RWPE2 (cell line): ENCODE data around the gene DNAI2.
A peak's percentile ranks its signal among the peaks of the same experiment; 100 is the strongest.

Source experiments
- ATAC-seq: fragments of 200-7000 bp; cut with Tn5 transposase; 3 replicates; pipeline ENCODE4 v1.9.1; 2021; ENCODE audit warnings: low read depth
- DNase-seq: peaks from one replicate; pipeline ENCODE4 v3.0.0-alpha.2; 2020; ENCODE audit warnings: low spot score
- H3K27ac ChIP-seq: fragments of 450-650 bp; 2 replicates; pipeline ENCODE4 v1.5.1; 2017; ENCODE audit warnings: mild to moderate bottlenecking; ENCODE audit not compliant: poor library complexity, severe bottlenecking
- H3K27me3 ChIP-seq: fragments of 250-450 bp; sonication (Bioruptor Pico); 2 replicates; pipeline ENCODE4 v1.5.1; 2021; ENCODE audit warnings: mild to moderate bottlenecking, moderate library complexity; ENCODE audit not compliant: insufficient read depth, poor library complexity, severe bottlenecking
- H3K36me3 ChIP-seq: fragments of 250-450 bp; sonication (Bioruptor Pico); 2 replicates; pipeline ENCODE4 v1.5.1; 2020; ENCODE audit warnings: low read depth, mild to moderate bottlenecking, moderate library complexity
- H3K4me1 ChIP-seq: fragments of 250-450 bp; sonication (Bioruptor Pico); 2 replicates; pipeline ENCODE4 v1.5.1; 2021; ENCODE audit warnings: mild to moderate bottlenecking, moderate library complexity; ENCODE audit not compliant: insufficient read depth, poor library complexity, severe bottlenecking
- H3K4me3 ChIP-seq: fragments of 250-450 bp; sonication (Bioruptor Pico); 2 replicates; pipeline ENCODE4 v1.5.1; 2021; ENCODE audit warnings: mild to moderate bottlenecking, moderate library complexity; ENCODE audit not compliant: severe bottlenecking
- H3K9me3 ChIP-seq: fragments of 250-450 bp; sonication (Bioruptor Pico); 2 replicates; pipeline ENCODE4 v1.5.1; 2021; ENCODE audit warnings: mild to moderate bottlenecking, moderate library complexity; ENCODE audit not compliant: severe bottlenecking
- CTCF ChIP-seq: fragments of 450-650 bp; IDR thresholded peaks from one replicate; pipeline ENCODE4 v1.5.1; 2017; ENCODE audit warnings: mild to moderate bottlenecking, moderate library complexity; ENCODE audit not compliant: poor library complexity, severe bottlenecking

The DNAI2 gene

GRCh38 chr17:74328487-74328886, 54.5 kb downstream of the DNAI2 start:
- DNase-seq, result no peak
- Histone ChIP-seq H3K4me1 (no peaks in the 10 kb centered on the region), H3K27me3 (peaks cover 21% of the 10 kb centered on the region), H3K36me3 (no peaks in the 10 kb centered on the region), H3K4me3 (no peak overlapping the region), H3K9me3 (no peaks in the 10 kb centered on the region), H3K27ac (no peak overlapping the region)
- ATAC-seq, result no peak
- no peak for TF ChIP-seq CTCF

GRCh38 chr17:74329378-74329777, 55.3 kb downstream of the DNAI2 start:
- H3K4me3 ChIP-seq, result no peak overlapping the region
- peaks cover 21% of the 10 kb centered on the region for H3K27me3 ChIP-seq
- no peak for DNase-seq
- H3K4me1 ChIP-seq, result no peaks in the 10 kb centered on the region
- H3K36me3 ChIP-seq, result no peaks in the 10 kb centered on the region
- ATAC-seq, result no peak
- no peak for TF ChIP-seq CTCF
- no peaks in the 10 kb centered on the region for H3K9me3 ChIP-seq
- H3K27ac ChIP-seq, result no peak overlapping the region

- Histone ChIP-seq H3K36me3 (no peaks in the 10 kb centered on the region), H3K4me3 (no peak overlapping the region), H3K9me3 (no peaks in the 10 kb centered on the region), H3K27me3 (peaks cover 15% of the 10 kb centered on the region), H3K4me1 (no peaks in the 10 kb centered on the region), H3K27ac (no peak overlapping the region)
- DNase-seq (no peak), ATAC-seq (no peak)
- TF ChIP-seq CTCF, result no peak
Measured at GRCh38 chr17:74330446-74330845, 56.4 kb downstream of the DNAI2 start.

GRCh38 chr17:74332017-74332650, 58.1 kb downstream of the DNAI2 start:
- DNase-seq (no peak), ATAC-seq (no peak)
- Histone ChIP-seq H3K4me1 (no peaks in the 10 kb centered on the region), H3K4me3 (no peak overlapping the region), H3K36me3 (no peaks in the 10 kb centered on the region), H3K27me3 (no peaks in the 10 kb centered on the region), H3K9me3 (no peaks in the 10 kb centered on the region), H3K27ac (no peak overlapping the region)
- no peak for TF ChIP-seq CTCF

GRCh38 chr17:74332763-74333283, 58.8 kb downstream of the DNAI2 start:
- Histone ChIP-seq H3K9me3 (no peaks in the 10 kb centered on the region), H3K4me3 (no peak overlapping the region), H3K4me1 (no peaks in the 10 kb centered on the region), H3K27ac (no peak overlapping the region), H3K36me3 (no peaks in the 10 kb centered on the region), H3K27me3 (no peaks in the 10 kb centered on the region)
- DNase-seq (no peak), ATAC-seq (peak; percentile 25; the same call in 1 of the 3 replicates)
- no peak for TF ChIP-seq CTCF
